Activated T-cell treated with anti-CD3 and anti-CD28 coated beads, Interleukin-2, amount 50 U/mL, for 72 hours (primary cell): ENCODE results near the gene ATXN7. TPM values are rescaled to one million over a fixed set of nuclear protein-coding genes. Genes with fewer than 3 reads are reported as not detected.

Source experiments
- ATAC-seq, 2 donors: fragments of 150-1000 bp; cut with Tn5 transposase; replicated peaks in 1 of 2; 2 replicates each; pipeline ENCODE4 v1.10.0; 2021; ENCODE audit warnings: moderate library complexity in 2 of 2, mild to moderate bottlenecking in 1 of 2
- DNase-seq, 2 donors: peaks; one replicate each; pipeline ENCODE4 v3.0.0; 2021 to 2022; ENCODE audit warnings: mixed read lengths in 1 of 2
- H3K27ac Mint-ChIP-seq: one replicate; pipeline ENCODE4 v1.8.0; 2022; ENCODE audit warnings: mild to moderate bottlenecking, moderate library complexity, mixed read lengths
- H3K27me3 Mint-ChIP-seq: one replicate; pipeline ENCODE4 v1.8.0; 2022; ENCODE audit warnings: low read depth, mixed read lengths
- H3K36me3 Mint-ChIP-seq, 2 donors: one replicate each; pipeline ENCODE4 v1.8.0; 2022; ENCODE audit warnings: mixed read lengths in 2 of 2, mild to moderate bottlenecking in 1 of 2; ENCODE audit not compliant: insufficient read depth in 2 of 2
- H3K4me1 Mint-ChIP-seq: one replicate; pipeline ENCODE4 v1.8.0; 2022; ENCODE audit warnings: low read depth, mixed read lengths
- H3K4me3 Mint-ChIP-seq, 2 donors: one replicate each; pipeline ENCODE4 v1.8.0; 2022; ENCODE audit warnings: mild to moderate bottlenecking in 2 of 2, mixed read lengths in 2 of 2, moderate library complexity in 2 of 2
- H3K9me3 Mint-ChIP-seq, 2 donors: one replicate each; pipeline ENCODE4 v1.8.0; 2022; ENCODE audit warnings: mixed read lengths in 2 of 2
- total RNA-seq, 2 donors: library from RNA; stranded (reverse); gene quantifications; one replicate each; pipeline ENCODE4 v1.2.3, GENCODE V29; 2022

ATXN7 gene
- total RNA-seq, 2 donors from 2014 or later: 49.9 to 51.3 TPM

DNA sequence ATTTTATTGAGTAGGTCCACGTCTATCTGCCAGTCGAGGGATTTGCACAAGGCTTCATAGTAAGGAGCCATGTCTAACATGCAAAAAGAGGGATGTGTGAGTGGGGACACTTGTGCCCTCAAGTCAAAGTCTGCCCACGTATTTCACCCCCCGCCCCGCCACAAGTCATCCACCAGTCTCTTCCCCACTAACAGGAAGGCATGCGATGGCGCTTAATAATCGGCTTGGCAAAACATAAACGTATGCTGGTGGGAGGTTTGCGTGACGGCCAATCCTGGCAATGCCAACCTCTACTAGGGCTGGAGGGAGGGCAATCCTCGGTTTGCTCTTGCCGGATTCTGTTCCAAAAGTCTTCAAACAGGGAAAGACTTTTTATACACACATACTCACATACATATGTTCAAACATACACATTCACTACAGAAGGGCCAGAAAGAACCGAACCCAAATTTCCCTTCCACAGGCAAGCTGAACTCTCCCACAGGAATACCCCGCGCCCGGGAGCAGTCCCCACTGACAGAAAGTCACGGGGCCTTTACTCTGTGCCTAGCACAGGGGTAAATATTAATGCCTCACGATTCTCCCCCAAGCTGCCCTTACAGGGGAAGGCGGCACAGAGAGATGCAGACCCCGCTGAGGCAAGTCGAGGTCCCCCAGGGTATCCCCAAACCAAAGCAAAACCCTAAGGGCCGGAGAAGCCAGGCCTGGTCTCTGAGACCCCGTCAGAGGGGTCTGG is 159.0 kb downstream of the ATXN7 start:
- Mint-ChIP-seq H3K27me3 (peaks cover 8% of the 10 kb centered on the region), H3K36me3 (peaks cover 3 to 10% of the 10 kb centered on the region in 2 donors), H3K27ac (peak overlapping the region; percentile 79), H3K9me3 (no peaks in the 10 kb centered on the region), H3K4me3 (peak overlapping the region; percentile 84 to 89), H3K4me1 (peaks cover 41% of the 10 kb centered on the region)
- ATAC-seq (peak in 1 of 2 donors; percentile 17), DNase-seq (peak; percentile 18 to 19)

DNA sequence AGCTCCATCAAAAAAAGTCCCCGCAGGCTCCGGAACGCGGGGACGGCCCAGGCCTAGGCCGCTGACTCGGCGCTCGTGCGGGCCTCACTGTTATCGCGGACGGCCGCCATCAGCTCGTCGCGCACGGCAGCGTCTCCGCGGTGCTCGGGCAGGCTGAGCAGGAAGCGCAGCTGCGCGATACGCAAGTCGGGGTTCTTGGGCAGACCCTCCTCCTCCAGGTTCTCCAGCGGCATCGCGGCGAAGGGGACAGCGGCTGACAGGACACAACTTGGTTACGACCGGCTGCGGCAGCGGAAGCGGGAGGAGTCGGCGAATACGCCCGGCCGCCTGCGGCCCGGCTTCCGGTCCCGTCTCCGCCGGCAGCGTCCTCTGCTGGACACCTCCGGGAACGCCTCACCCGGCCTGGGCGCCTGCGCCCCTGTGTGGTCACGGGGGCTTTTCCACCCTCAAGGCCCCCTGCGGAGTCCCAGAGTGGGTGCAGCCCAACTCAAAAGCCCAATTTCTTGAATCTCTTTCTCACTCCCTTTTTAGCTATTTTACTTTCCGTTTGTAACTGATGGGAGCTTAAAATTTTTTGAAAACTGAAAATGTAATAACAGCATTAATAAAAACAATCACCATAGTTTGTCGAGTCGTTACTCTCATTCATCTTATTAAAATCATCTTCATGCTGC is 159.7 kb downstream of the ATXN7 start, which contains the start of gene PSMD6:
TSS of gene PSMD6 (minus strand) at position 308 of the 674 bp plus-strand sequence. CDS start at position 233, 75 bp downstream.
- H3K27ac Mint-ChIP-seq: peak within 1 kb of the TSS; percentile 96
- peaks cover 39% of the 10 kb centered on the region for H3K4me1 Mint-ChIP-seq
- no peaks in the 10 kb centered on the region for H3K9me3 Mint-ChIP-seq
- DNase-seq (peak; percentile 93 to 95), ATAC-seq (peak; percentile 91 to 93)
- peaks cover 15% of the 10 kb centered on the region for H3K27me3 Mint-ChIP-seq
- peak within 1 kb of the TSS; percentile 84 to 89 for H3K4me3 Mint-ChIP-seq
- peaks cover 3 to 8% of the 10 kb centered on the region in 2 donors for H3K36me3 Mint-ChIP-seq

DNA sequence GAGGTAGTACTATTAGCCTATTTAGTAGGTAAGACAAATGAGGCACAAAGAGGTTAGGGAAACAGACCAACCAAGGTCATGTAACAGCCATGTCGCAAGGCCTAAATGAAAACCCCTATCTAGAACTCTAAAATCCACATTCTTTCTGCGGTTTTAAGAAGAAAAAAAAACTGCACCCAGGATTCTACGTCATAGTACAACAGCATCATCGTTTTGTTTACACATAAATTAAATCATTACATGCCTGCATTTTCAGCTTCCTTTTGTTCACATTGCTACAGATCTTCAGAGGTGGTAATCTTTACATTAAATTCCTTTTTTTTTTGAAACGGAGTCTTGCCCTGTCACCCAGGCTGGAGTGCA is 160.2 kb downstream of the ATXN7 start:
- ATAC-seq: no peak
- Mint-ChIP-seq H3K9me3 (no peaks in the 10 kb centered on the region), H3K4me1 (peaks cover 34% of the 10 kb centered on the region)

DNA sequence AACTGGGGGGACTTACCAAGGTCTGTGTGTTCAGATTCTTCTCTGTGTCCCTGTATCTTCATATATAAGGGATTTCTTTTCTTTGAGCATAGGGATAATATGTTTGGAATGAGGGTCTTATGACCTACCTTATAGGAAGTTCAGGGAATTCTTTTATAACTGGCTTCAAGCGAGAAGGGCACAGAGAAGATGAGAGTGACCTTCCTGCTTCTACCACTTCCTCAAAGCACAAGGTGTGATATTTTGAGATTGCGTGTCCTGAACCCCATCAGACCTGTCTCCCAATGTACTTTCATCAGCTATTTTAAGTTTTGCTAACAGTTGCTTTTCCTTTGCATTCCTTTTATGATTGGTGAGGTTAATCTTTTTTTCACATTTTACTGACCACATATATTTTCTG is 162.7 kb downstream of the ATXN7 start:
- H3K27ac Mint-ChIP-seq: no peak overlapping the region
- H3K4me3 Mint-ChIP-seq: no peak overlapping the region
- ATAC-seq (no peak), DNase-seq (no peak)
- no peaks in the 10 kb centered on the region for H3K9me3 Mint-ChIP-seq
- H3K27me3 Mint-ChIP-seq: peaks cover 25% of the 10 kb centered on the region
- peaks cover 29% of the 10 kb centered on the region for H3K4me1 Mint-ChIP-seq
- H3K36me3 Mint-ChIP-seq: peaks cover 0 to 2% of the 10 kb centered on the region in 2 donors

More for the DNA sequence above, 160.2 kb downstream of the ATXN7 start:
- H3K27ac Mint-ChIP-seq: peak overlapping the region; percentile 96
- H3K36me3 Mint-ChIP-seq: peaks cover 3 to 6% of the 10 kb centered on the region in 2 donors
- DNase-seq: no peak
- peak overlapping the region; percentile 84 to 89 for H3K4me3 Mint-ChIP-seq
- peaks cover 20% of the 10 kb centered on the region for H3K27me3 Mint-ChIP-seq

DNA sequence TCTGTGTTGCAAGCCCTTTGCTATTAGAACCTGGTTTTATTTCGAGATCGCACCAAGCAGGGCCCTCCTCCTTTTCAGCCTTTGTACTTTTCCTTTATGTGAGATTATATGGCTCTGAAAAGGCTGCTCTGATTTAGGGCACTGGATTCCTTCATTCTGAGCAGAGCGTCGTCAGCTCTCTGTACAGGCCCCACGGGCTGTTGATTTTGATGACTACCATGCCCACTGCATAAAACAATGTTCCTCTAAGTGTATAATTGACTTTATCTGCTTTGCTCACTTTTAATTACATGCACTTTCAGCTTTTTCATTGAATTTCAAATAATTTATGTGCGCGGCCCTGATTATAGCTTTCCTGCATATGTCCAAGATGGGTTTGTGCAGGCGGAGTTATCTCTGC is 164.0 kb downstream of the ATXN7 start:
- no peak for DNase-seq
- Mint-ChIP-seq H3K27me3 (peaks cover 32% of the 10 kb centered on the region), H3K4me3 (no peak overlapping the region), H3K36me3 (no peaks in the 10 kb centered on the region), H3K4me1 (peaks cover 18% of the 10 kb centered on the region), H3K9me3 (no peaks in the 10 kb centered on the region), H3K27ac (no peak overlapping the region)
- ATAC-seq: no peak

DNA sequence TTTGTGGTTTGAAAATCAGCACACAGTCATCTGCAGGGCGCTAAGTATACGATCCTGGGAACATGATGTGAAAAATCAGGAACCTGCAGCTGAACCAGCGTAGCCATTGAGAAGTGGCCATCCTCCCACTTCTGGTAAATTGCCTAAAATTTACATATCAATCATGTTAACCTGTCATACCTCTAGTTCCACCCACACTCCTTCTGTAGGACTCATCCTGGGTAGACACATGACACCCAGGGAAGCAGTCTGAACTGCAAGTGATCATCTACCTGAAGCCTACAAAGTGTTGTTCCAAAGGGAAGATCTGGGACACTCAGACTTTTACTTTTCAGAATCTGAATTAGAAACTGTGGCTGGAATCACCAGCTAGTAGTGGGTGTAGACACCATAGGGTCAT is 165.1 kb downstream of the ATXN7 start:
- no peak for ATAC-seq
- Mint-ChIP-seq H3K4me3 (no peak overlapping the region), H3K27ac (no peak overlapping the region), H3K4me1 (peaks cover 13% of the 10 kb centered on the region), H3K9me3 (no peaks in the 10 kb centered on the region), H3K36me3 (no peaks in the 10 kb centered on the region), H3K27me3 (peaks cover 32% of the 10 kb centered on the region)
- no peak for DNase-seq

DNA sequence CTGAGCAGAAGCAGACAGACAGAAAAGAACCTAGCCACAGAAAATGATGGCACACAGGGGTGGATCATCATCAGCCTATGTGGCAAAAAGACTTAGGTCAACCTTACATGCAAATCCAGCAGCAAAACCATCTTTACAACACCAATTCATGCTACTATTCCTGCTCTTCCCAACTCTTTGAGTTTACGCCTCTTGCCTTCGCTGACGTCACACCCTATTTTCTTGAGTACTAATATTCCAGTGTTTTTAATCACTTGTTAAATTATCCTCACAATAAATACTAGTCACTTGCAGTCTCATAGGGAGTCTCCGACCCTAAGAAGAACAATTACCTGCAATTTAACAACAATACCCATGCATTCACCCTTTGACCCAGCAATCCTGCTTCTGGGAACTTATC is 165.6 kb downstream of the ATXN7 start:
- H3K36me3 Mint-ChIP-seq: peaks cover 0 to 2% of the 10 kb centered on the region in 2 donors
- H3K9me3 Mint-ChIP-seq: peaks cover 0 to 2% of the 10 kb centered on the region in 2 donors
- no peak overlapping the region for H3K4me3 Mint-ChIP-seq
- no peak overlapping the region for H3K27ac Mint-ChIP-seq
- H3K4me1 Mint-ChIP-seq: peaks cover 8% of the 10 kb centered on the region
- DNase-seq (no peak), ATAC-seq (no peak)
- H3K27me3 Mint-ChIP-seq: peaks cover 32% of the 10 kb centered on the region

DNA sequence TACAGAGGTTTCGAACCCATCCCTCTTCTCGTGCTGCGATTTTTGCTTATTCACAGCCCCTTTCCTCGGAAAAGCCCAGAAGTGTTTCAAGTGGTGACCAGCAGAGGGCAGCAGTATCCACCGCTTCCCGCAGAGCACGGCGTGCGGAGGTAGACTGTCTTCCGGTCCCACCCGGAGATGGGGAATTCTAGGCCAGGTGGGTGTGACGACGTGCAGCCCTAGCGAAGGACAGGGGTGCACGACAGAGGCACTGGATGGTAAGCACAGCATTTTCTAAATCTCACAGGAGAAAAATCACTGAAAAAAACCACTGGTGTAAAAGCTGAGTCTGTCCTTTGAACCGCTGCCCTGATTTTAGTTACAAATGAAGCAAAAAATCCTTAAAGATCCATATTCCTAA is 167.1 kb downstream of the ATXN7 start:
- Mint-ChIP-seq H3K4me3 (peak overlapping the region; percentile 69 to 85), H3K27me3 (peaks cover 32% of the 10 kb centered on the region), H3K27ac (no peak overlapping the region), H3K4me1 (peaks cover 7% of the 10 kb centered on the region), H3K9me3 (peaks cover 0 to 7% of the 10 kb centered on the region in 2 donors), H3K36me3 (peaks cover 0 to 2% of the 10 kb centered on the region in 2 donors)
- ATAC-seq: peak; percentile 98
- DNase-seq: peak; percentile 77 to 80

DNA sequence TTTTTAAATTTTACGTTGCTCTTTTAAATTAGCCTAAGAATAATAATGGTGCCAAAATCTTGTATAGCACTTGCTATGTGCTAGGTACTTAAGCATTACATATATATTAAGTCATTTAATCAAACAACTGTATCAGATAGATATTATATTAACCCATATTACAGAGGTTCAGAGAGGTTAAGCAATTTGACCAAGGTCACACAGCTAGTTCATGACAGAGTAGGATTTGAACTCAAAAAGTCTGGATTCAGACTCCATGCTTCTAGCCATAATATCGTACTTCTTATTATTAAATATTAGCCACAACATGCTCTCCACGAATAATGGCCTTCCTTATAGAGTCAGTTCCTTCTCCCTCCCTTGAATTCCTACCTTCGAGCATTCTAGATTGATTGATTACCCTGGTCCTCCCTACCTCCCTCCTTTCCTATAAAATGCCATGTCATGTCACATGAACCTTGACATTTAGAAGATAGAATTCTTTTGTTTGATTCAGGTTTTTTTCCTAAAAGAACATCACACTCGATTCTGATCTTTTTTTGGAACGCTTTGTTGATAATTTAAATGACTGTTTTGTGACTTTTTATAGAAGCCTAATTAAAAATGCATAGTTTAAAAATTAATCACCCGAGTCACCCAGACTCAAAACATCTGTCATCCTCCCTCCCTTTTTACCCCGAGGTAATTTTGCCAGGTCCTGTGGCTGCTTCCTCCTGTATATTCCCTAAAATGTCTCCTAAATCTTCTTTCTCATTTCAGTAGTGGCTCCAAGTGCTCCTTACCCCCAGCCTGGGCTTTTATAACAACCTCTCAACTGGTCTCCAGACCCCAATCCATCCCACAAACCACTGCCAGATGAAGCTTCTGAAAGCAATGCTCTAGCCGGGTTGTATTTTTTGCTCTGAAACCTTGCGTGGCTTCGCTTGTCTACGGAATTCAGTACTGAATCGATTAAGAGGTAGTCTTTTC is 168.2 kb downstream of the ATXN7 start:
- H3K27ac Mint-ChIP-seq: no peak overlapping the region
- peaks cover 7% of the 10 kb centered on the region for H3K4me1 Mint-ChIP-seq
- no peak overlapping the region for H3K4me3 Mint-ChIP-seq
- peaks cover 0 to 7% of the 10 kb centered on the region in 2 donors for H3K9me3 Mint-ChIP-seq
- H3K27me3 Mint-ChIP-seq: peaks cover 32% of the 10 kb centered on the region
- DNase-seq: no peak
- ATAC-seq: no peak
- H3K36me3 Mint-ChIP-seq: peaks cover 0 to 2% of the 10 kb centered on the region in 2 donors

DNA sequence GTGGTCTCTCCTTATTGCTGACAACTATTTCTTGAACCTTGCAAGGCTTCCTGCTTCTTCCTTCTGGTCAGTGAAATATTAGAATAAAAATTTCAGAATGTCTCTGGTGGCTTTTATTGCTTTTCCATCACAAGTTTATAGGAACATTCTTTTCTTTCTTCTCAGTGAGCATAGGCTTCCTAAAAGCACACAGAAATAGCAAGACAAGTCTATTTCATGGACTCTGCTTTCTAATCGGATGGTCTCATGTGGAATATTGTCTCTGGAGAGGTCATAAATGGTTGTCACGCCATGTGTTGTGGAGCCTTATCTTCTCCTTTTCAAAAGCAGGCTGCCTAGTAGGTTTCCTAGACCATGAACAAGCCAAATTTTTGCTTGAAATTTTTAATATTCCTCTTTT is 169.4 kb downstream of the ATXN7 start:
- H3K27me3 Mint-ChIP-seq: peaks cover 20% of the 10 kb centered on the region

DNA sequence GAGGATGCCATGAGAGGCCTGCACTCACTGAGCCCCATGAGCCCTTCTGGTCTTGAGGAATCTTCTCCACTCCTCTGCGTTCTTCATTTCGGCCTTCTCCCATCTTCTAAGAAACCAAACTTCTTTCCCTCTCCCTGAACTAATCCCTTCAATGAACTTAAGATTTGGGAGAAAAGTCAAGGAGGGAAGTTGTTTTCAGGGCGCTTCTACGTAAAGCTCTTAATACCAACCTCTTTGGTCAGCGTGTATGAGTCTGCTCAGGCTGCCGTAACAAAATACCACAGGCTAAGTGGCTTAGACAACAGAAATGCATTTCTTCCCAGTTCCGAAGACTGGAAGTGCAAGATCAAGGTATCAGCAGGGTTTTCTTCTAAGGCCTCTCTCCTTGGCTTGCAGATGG is 173.4 kb downstream of the ATXN7 start:
- peaks cover 17% of the 10 kb centered on the region for H3K27me3 Mint-ChIP-seq
- H3K9me3 Mint-ChIP-seq: peaks cover 0 to 7% of the 10 kb centered on the region in 2 donors
- peaks cover 0 to 2% of the 10 kb centered on the region in 2 donors for H3K36me3 Mint-ChIP-seq
- no peak overlapping the region for H3K4me3 Mint-ChIP-seq
- H3K27ac Mint-ChIP-seq: no peak overlapping the region
- no peaks in the 10 kb centered on the region for H3K4me1 Mint-ChIP-seq
- ATAC-seq: no peak
- no peak for DNase-seq

More for the DNA sequence above, 169.4 kb downstream of the ATXN7 start:
- Mint-ChIP-seq H3K4me3 (no peak overlapping the region), H3K4me1 (peaks cover 7% of the 10 kb centered on the region), H3K9me3 (peaks cover 0 to 7% of the 10 kb centered on the region in 2 donors), H3K36me3 (peaks cover 0 to 2% of the 10 kb centered on the region in 2 donors), H3K27ac (no peak overlapping the region)
- no peak for DNase-seq
- ATAC-seq: no peak

DNA sequence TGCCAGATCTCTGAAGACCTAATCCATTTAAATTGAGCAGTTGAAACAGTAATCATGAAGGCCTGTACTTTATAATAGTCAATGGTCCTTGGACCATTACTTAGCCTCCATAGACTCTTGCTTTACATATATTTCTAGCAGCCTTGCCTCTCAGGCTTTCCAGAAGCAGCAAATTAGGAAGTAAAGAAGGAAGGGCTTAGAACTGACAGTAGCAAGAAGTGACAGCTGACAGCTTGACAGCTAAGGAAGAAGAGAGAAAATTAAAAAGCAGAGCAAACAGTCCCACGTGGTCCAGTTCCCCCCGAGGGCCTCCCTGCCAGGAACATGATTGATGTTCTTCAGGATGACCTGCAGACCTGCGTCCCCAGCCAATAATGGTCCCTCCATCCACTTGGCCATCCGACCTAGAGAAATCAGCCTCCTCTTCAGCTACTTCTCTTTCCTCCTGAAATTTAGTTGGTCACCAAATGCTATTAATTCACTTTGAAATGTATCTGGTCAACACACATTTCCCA is 174.6 kb downstream of the ATXN7 start:
- no peak overlapping the region for H3K27ac Mint-ChIP-seq
- peaks cover 0 to 2% of the 10 kb centered on the region in 2 donors for H3K36me3 Mint-ChIP-seq
- H3K4me3 Mint-ChIP-seq: no peak overlapping the region
- H3K9me3 Mint-ChIP-seq: peaks cover 0 to 7% of the 10 kb centered on the region in 2 donors
- no peaks in the 10 kb centered on the region for H3K4me1 Mint-ChIP-seq
- peaks cover 15% of the 10 kb centered on the region for H3K27me3 Mint-ChIP-seq
- ATAC-seq (no peak), DNase-seq (no peak)
